GDM1 (cell line): ENCODE data around the gene ASIC4.

Experiments used
- DNase-seq: peaks from one replicate; lab custom pipeline; 2025; lab: John Stamatoyannopoulos, UW

The ASIC4 gene

GRCh38 chr2:219551441-219552381, 37.4 kb downstream of the ASIC4 start:
- no peak for DNase-seq

GRCh38 chr2:219552382-219553167, 38.3 kb downstream of the ASIC4 start:
- DNase-seq = peak; percentile 54

GRCh38 chr2:219553168-219553417, 38.8 kb downstream of the ASIC4 start:
- DNase-seq = no peak

- DNase-seq = no peak
These were observed 39.2 kb downstream of the ASIC4 start for GRCh38 chr2:219553463-219553963.

- no peak for DNase-seq
These were observed 40.1 kb downstream of the ASIC4 start for GRCh38 chr2:219554350-219554749.

GRCh38 chr2:219555956-219556355, 41.7 kb downstream of the ASIC4 start:
- no peak for DNase-seq

- no peak for DNase-seq
These were observed 42.1 kb downstream of the ASIC4 start for GRCh38 chr2:219556413-219556812.

- no peak for DNase-seq
These were observed 43.0 kb downstream of the ASIC4 start for GRCh38 chr2:219557320-219557719.

GRCh38 chr2:219557791-219558785, 43.8 kb downstream of the ASIC4 start:
- DNase-seq = no peak

- DNase-seq = no peak
These were observed 45.1 kb downstream of the ASIC4 start for GRCh38 chr2:219559156-219559915.

GRCh38 chr2:219560037-219560892, 46.0 kb downstream of the ASIC4 start:
- DNase-seq = no peak

- no peak for DNase-seq
These were observed 46.6 kb downstream of the ASIC4 start for GRCh38 chr2:219560893-219561178.

- no peak for DNase-seq
These were observed 47.1 kb downstream of the ASIC4 start for GRCh38 chr2:219561179-219562048.

GRCh38 chr2:219562049-219563020, 48.1 kb downstream of the ASIC4 start:
- DNase-seq = no peak

- no peak for DNase-seq
These were observed 49.1 kb downstream of the ASIC4 start for GRCh38 chr2:219563271-219563928.

GRCh38 chr2:219565130-219566080, 51.1 kb downstream of the ASIC4 start:
- DNase-seq = no peak
